Glutamatergic neuron (in vitro differentiated cells): ENCODE measurements around the gene MYBPHL. TPM values are rescaled to one million over a fixed set of nuclear protein-coding genes. Genes with fewer than 3 reads are reported as not detected.
A peak's percentile ranks its signal among the peaks of the same experiment; 100 is the strongest.

Experiments used
- DNase-seq: peaks from one replicate; pipeline ENCODE4 v3.0.0; 2022
- H3K27ac Mint-ChIP-seq: one replicate; pipeline ENCODE4 v1.8.0; 2020; ENCODE audit warnings: mild to moderate bottlenecking, mixed read lengths, inconsistent platforms; ENCODE audit not compliant: unreplicated experiment
- H3K27me3 Mint-ChIP-seq: one replicate; pipeline ENCODE4 v1.8.0; 2020; ENCODE audit warnings: mild to moderate bottlenecking, moderate library complexity, mixed read lengths, inconsistent platforms; ENCODE audit not compliant: unreplicated experiment
- H3K36me3 Mint-ChIP-seq: one replicate; pipeline ENCODE4 v1.8.0; 2020; ENCODE audit warnings: mild to moderate bottlenecking, mixed read lengths, inconsistent platforms; ENCODE audit not compliant: unreplicated experiment
- H3K4me1 Mint-ChIP-seq: one replicate; pipeline ENCODE4 v1.8.0; 2020; ENCODE audit warnings: mild to moderate bottlenecking, low read depth, mixed read lengths, inconsistent platforms; ENCODE audit not compliant: unreplicated experiment
- H3K4me3 Mint-ChIP-seq: one replicate; pipeline ENCODE4 v1.8.0; 2020; ENCODE audit warnings: mild to moderate bottlenecking, mixed read lengths, inconsistent platforms; ENCODE audit not compliant: unreplicated experiment
- H3K9me3 Mint-ChIP-seq: one replicate; pipeline ENCODE4 v1.8.0; 2020; ENCODE audit warnings: mild to moderate bottlenecking, moderate library complexity, mixed read lengths, inconsistent platforms; ENCODE audit not compliant: unreplicated experiment
- total RNA-seq: library from RNA; stranded (reverse); fragmentation: NEBNext Ultra II Directional; extraction: Animal tissue kit (Norgen Biotek cat#: 25700); gene quantifications from one replicate; pipeline ENCODE4 v1.2.1, GENCODE V29; 2021; ENCODE audit not compliant: unreplicated experiment
- TF ChIP-seq, protein P1 (sequence below): fragments of 200-600 bp; sonication (generic); IDR thresholded peaks from one replicate; pipeline ENCODE4 v1.5.0; 2021; ENCODE audit not compliant: partially characterized antibody, unreplicated experiment

Gene MYBPHL
- total RNA-seq, 1 donor from 2014 or later, result 0.64 TPM

DNA sequence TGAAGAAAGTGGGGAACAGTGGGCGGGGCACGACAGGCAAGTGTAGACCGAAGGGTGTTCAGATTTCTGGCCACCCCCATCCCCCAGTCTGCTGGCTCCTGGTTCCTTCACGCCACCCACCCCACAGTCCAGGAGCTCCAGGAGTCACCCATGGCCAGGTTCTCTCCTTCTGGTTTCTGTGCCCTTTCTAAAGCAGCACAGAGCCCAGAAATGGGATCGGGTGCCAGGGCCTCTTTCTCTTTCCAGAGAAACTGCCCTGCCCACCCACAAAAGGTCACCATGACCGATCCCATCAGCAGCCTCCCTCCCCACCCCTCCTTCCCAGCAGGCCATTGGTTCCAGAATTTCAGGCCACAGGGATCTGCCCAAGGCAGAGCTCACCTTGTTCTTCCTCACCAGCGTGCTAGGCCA, 60.7 kb downstream of the MYBPHL start:
- TF ChIP-seq, protein P1, sequence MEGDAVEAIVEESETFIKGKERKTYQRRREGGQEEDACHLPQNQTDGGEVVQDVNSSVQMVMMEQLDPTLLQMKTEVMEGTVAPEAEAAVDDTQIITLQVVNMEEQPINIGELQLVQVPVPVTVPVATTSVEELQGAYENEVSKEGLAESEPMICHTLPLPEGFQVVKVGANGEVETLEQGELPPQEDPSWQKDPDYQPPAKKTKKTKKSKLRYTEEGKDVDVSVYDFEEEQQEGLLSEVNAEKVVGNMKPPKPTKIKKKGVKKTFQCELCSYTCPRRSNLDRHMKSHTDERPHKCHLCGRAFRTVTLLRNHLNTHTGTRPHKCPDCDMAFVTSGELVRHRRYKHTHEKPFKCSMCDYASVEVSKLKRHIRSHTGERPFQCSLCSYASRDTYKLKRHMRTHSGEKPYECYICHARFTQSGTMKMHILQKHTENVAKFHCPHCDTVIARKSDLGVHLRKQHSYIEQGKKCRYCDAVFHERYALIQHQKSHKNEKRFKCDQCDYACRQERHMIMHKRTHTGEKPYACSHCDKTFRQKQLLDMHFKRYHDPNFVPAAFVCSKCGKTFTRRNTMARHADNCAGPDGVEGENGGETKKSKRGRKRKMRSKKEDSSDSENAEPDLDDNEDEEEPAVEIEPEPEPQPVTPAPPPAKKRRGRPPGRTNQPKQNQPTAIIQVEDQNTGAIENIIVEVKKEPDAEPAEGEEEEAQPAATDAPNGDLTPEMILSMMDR, result no peak
- DNase-seq, result no peak
- H3K36me3 Mint-ChIP-seq, result no peaks in the 10 kb centered on the region

DNA sequence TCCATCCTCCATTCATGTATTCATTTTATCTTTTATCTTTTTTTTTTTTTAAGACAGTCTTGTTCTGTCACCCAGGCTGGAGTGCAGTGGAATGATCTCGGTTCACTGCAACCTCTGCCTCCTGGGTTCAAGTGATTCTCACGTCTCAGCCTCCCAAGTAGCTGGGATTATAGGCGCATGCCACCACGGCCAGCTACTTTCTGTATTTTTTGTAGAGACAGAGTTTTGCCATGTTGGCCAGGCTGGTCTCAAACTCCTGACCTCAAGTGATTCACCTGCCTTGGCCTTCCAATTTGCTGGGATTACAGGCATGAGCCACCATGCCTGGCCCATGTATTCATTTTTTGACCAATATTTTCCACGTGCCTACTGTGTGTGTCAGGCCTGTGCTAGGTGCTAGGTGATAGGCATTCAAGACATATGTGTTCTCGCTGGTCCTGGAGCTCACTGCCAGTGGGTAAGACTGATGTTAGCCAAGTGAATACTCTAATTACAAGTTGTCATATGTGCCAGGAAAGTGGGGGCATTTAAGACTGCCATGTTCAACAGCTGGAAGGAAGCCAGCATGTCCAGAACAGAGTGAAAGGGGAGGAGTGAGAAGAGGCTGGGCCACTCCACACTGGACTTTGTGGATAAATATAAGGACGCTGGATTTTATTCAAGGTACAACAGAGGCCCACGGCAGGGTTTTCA, 62.8 kb downstream of the MYBPHL start:
- Mint-ChIP-seq H3K27ac (peak overlapping the region; percentile 88), H3K4me1 (peaks cover 48% of the 10 kb centered on the region), H3K4me3 (peak overlapping the region; percentile 20), H3K27me3 (peaks cover 28% of the 10 kb centered on the region), H3K36me3 (no peaks in the 10 kb centered on the region), H3K9me3 (peaks cover 32% of the 10 kb centered on the region)
- TF ChIP-seq, protein P1, result no peak
- no peak for DNase-seq

More for the DNA sequence above, 60.7 kb downstream of the MYBPHL start:
- Mint-ChIP-seq H3K27me3 (peaks cover 28% of the 10 kb centered on the region), H3K4me1 (peaks cover 43% of the 10 kb centered on the region), H3K9me3 (peaks cover 25% of the 10 kb centered on the region), H3K4me3 (no peak overlapping the region), H3K27ac (no peak overlapping the region)

DNA sequence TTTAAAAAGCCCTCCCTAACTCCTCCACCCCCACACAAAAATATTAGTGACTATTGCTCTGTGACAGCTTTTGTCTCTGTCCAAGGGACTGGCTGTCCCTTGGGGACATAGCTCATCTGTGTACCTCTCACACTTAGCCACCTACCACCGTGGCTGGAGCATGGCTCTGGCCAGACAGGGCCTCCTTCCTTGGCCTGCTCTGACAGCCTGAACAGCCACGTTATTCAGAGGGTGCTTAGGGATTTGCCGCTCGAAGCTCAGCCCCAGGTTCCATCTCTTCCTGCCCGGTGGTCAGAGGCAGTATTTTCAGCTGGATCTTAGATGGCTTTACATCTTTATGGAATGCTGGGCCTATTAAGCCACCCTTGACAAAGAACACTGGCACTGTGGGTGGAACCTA, 63.6 kb downstream of the MYBPHL start:
- Mint-ChIP-seq H3K4me1 (peaks cover 50% of the 10 kb centered on the region), H3K27ac (peak overlapping the region; percentile 88), H3K36me3 (no peaks in the 10 kb centered on the region), H3K4me3 (peak overlapping the region; percentile 68), H3K9me3 (peaks cover 33% of the 10 kb centered on the region), H3K27me3 (peaks cover 32% of the 10 kb centered on the region)
- DNase-seq, result no peak
- TF ChIP-seq, protein P1, result no peak

DNA sequence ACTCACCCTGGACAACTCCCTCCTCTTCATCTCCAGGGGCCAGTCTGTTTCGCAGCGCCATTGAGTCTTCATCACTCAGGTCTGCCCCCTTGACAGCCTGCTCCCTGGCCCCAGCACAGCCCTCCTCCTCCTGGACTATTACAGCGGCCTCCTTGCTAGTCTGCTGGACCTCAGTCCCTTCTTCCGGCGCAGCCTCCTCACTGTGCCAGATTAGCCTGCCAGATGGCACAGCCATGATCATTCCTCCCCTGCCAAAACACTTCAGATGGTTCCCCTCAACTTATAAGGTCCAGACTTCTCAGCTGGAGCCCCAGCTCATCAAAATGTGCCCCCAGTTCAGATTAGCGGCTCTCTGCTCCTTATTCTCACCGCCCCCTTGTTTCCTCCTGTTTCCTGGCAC, 64.4 kb downstream of the MYBPHL start:
- peak overlapping the region; percentile 90 for H3K27ac Mint-ChIP-seq
- peaks cover 49% of the 10 kb centered on the region for H3K4me1 Mint-ChIP-seq
- H3K4me3 Mint-ChIP-seq, result peak overlapping the region; percentile 53
- TF ChIP-seq, protein P1, result no peak
- peaks cover 35% of the 10 kb centered on the region for H3K9me3 Mint-ChIP-seq
- peaks cover 34% of the 10 kb centered on the region for H3K27me3 Mint-ChIP-seq
- no peaks in the 10 kb centered on the region for H3K36me3 Mint-ChIP-seq
- DNase-seq, result no peak

Other genes with a start within 250 kb of the MYBPHL start
- gene TAF13, start 231.0 kb downstream of the MYBPHL start, total RNA-seq, result 66.0 TPM
- gene TMEM167B, start 216.2 kb downstream of the MYBPHL start, total RNA-seq, result 30.8 TPM
- gene ELAPOR1, start 192.9 kb downstream of the MYBPHL start, total RNA-seq, result 1.5 TPM
- 555 TPM for gene SARS1, start 93.1 kb downstream of the MYBPHL start, total RNA-seq
- gene CELSR2, start 57.5 kb downstream of the MYBPHL start, total RNA-seq, result 181 TPM
- 13.9 TPM for gene PSRC1, start 23.9 kb downstream of the MYBPHL start, total RNA-seq
- gene SORT1, start 90.9 kb upstream of the MYBPHL start, total RNA-seq, result 53.2 TPM
- 54.0 TPM for gene PSMA5, start 119.4 kb upstream of the MYBPHL start, total RNA-seq
- gene SYPL2, start 159.5 kb upstream of the MYBPHL start, total RNA-seq, result 0.42 TPM
- gene ATXN7L2, start 176.9 kb upstream of the MYBPHL start, total RNA-seq, result 54.9 TPM
- gene CYB561D1, start 187.1 kb upstream of the MYBPHL start, total RNA-seq, result 23.9 TPM
- 8.0 TPM for gene AMIGO1, start 202.7 kb upstream of the MYBPHL start, total RNA-seq
- gene GPR61, start 232.9 kb upstream of the MYBPHL start, total RNA-seq, result 0.76 TPM
- gene GNAI3, start 241.6 kb upstream of the MYBPHL start, total RNA-seq, result 13.8 TPM